Pancreas (tissue), 10 donors: Measurements from ENCODE around the gene BCAR3. TPM values are rescaled to one million over a fixed set of nuclear protein-coding genes. Genes with fewer than 3 reads are reported as not detected.

ENCODE experiments used
- ATAC-seq, 4 donors: fragments of 200-7000 bp; cut with Tn5 transposase; one replicate each; pipeline versions ENCODE4 v1.8.0 to v1.9.1; 2020; ENCODE audit warnings: mild to moderate bottlenecking in 4 of 4, moderate library complexity in 4 of 4
- DNase-seq, 6 donors: peaks; one replicate each; pipeline ENCODE4 v3.0.0-alpha.2; 2020
- FAIRE-seq: peaks from 2 replicates; lab custom pipeline; 2012; peaks lifted over from hg19 to GRCh38; lab: Jason Lieb, UNC
- H3K27ac ChIP-seq, 4 donors: fragments of 200-600 bp; sonication (generic); 1 replicate in 3 of 4; 2 replicates in 1 of 4; pipeline versions ENCODE4 v1.5.0 to v1.8.0; 2020
- H3K27me3 ChIP-seq, 4 donors: fragments of 200-600 bp; one replicate each; pipeline ENCODE4 v1.8.0; 2021
- H3K36me3 ChIP-seq, 3 donors: fragments of 200-600 bp; sonication (generic) in 1 of 3; one replicate each; pipeline versions ENCODE4 v1.5.0 to v1.8.0; 2020 to 2021
- H3K4me1 ChIP-seq, 3 donors: fragments of 200-600 bp; one replicate each; pipeline ENCODE4 v1.8.0; 2021
- H3K4me3 ChIP-seq, 4 donors: fragments of 200-600 bp; sonication (generic) in 2 of 4; one replicate each; pipeline versions ENCODE4 v1.5.0 to v1.8.0; 2020 to 2021
- H3K9me3 ChIP-seq, 4 donors: fragments of 200-600 bp; one replicate each; pipeline ENCODE4 v1.8.0; 2021
- CTCF ChIP-seq, 4 donors: fragments of 200-600 bp; sonication (generic) in 3 of 4; IDR thresholded peaks; one replicate each; pipeline versions ENCODE4 v1.5.0 to v1.8.0; 2021; ENCODE audit warnings: antibody characterized with exemption in 4 of 4
- WGBS, 2 donors: extraction: QIAGEN DNeasy Blood & Tissue Kit; methylation state at CpG; one replicate each; pipeline ENCODE4 v1.1.7; 2013; 5-methylcytosine and 5-hydroxymethylcytosine counted together
- intact Hi-C, 3 donors: fragments of 100-400 bp; cut with DNase I; formaldehyde crosslinking; loops; one replicate each; pipeline versions ENCODE4 v1.11.1 to v1.14.2; 2022
- polyA plus RNA-seq, 2 donors: library from polyadenylated mRNA; stranded (reverse); fragments of 200-250 nt; gene quantifications; one replicate each; pipeline ENCODE4 v1.2.3, GENCODE V29; 2013
- total RNA-seq, 6 donors: library from RNA; stranded (reverse); fragmentation: NEBNext Ultra II Directional in 4 of 6; extraction: Animal tissue kit (Norgen Biotek cat#: 25700) in 4 of 6; gene quantifications; one replicate each; pipeline versions ENCODE4 v1.2.1 to v1.2.4, GENCODE V29; 2021 to 2023
- donor health status: healthy with polysubstance abuse.
- donor health status: DM: no; HTN: no; CAD: no; lungs with moderate emphysema.
- donor health status: DM: no; HTN: no; CAD: no.
- donor health status: control.
- donor health status: control.
- donor health status: Bipolar disorder and iron deficiency.
- donor health status: DM: yes; HTN: yes; CAD: no.
- donor health status: DM: no; HTN: no; CAD: no.
- donor health status: DM: no; HTN: no; CAD: no.
- donor health status: DM: yes; HTN: yes; CAD: no.

BCAR3 gene
- total and polyA plus RNA-seq, 8 donors = 2.4 to 8.2 (median 4.9) TPM

GRCh38 chr1:93602101-93602500 is 79.5 kb downstream of the BCAR3 start:
- TF ChIP-seq CTCF (IDR thresholded peaks at IDR 0.05) = no peak
- no peak overlapping the region for H3K4me3 ChIP-seq
- H3K4me1 ChIP-seq = peaks cover 0 to 4% (median 0%) of the 10 kb centered on the region in 3 donors
- ATAC-seq (no peak), FAIRE-seq (no peak), DNase-seq (peak in 1 of 6 donors; percentile 28)
- WGBS, 2 donors = 94 to 97% methylated on average over 4 of the region's 4 CpGs
- H3K36me3 ChIP-seq = no peaks in the 10 kb centered on the region
- H3K9me3 ChIP-seq = no peaks in the 10 kb centered on the region
- intact Hi-C loops = no loop called here
- H3K27me3 ChIP-seq = no peaks in the 10 kb centered on the region
- H3K27ac ChIP-seq = no peak overlapping the region

GRCh38 chr1:93601686-93602085 is 80.0 kb downstream of the BCAR3 start:
- Histone ChIP-seq H3K4me3 (no peak overlapping the region), H3K4me1 (peaks cover 0 to 4% (median 0%) of the 10 kb centered on the region in 3 donors), H3K27me3 (no peaks in the 10 kb centered on the region), H3K9me3 (no peaks in the 10 kb centered on the region), H3K36me3 (no peaks in the 10 kb centered on the region), H3K27ac (no peak overlapping the region)
- ATAC-seq (peak in 1 of 4 donors; percentile 40), DNase-seq (no peak), FAIRE-seq (no peak)
- WGBS, 2 donors = 26 to 38% methylated on average over 1 of the region's 1 CpG
- intact Hi-C loops = no loop called here
- no peak for TF ChIP-seq CTCF (IDR thresholded peaks at IDR 0.05)

- Histone ChIP-seq H3K4me3 (no peak overlapping the region), H3K36me3 (no peaks in the 10 kb centered on the region), H3K4me1 (peaks cover 0 to 4% (median 0%) of the 10 kb centered on the region in 3 donors), H3K9me3 (no peaks in the 10 kb centered on the region), H3K27me3 (no peaks in the 10 kb centered on the region), H3K27ac (no peak overlapping the region)
- FAIRE-seq (no peak), ATAC-seq (peak; percentile 46 to 87 (median 64)), DNase-seq (peak in 4 of 6 donors; percentile 40 to 69 (median 58))
- intact Hi-C loops = no loop called here
- 42 to 52% methylated on average over 2 of the region's 2 CpGs for WGBS, 2 donors
- TF ChIP-seq CTCF (IDR thresholded peaks at IDR 0.05) = no peak
Observed at GRCh38 chr1:93600663-93601062, 81.0 kb downstream of the BCAR3 start.

- Histone ChIP-seq H3K27ac (no peak overlapping the region), H3K4me1 (peaks cover 0 to 4% (median 0%) of the 10 kb centered on the region in 3 donors), H3K4me3 (no peak overlapping the region), H3K36me3 (no peaks in the 10 kb centered on the region), H3K9me3 (no peaks in the 10 kb centered on the region), H3K27me3 (no peaks in the 10 kb centered on the region)
- ATAC-seq (no peak), DNase-seq (no peak), FAIRE-seq (no peak)
- intact Hi-C loops = no loop called here
- no peak for TF ChIP-seq CTCF (IDR thresholded peaks at IDR 0.05)
- WGBS, 2 donors = 93 to 97% methylated on average over 6 of the region's 6 CpGs
Observed at GRCh38 chr1:93599479-93599878, 82.2 kb downstream of the BCAR3 start.

GRCh38 chr1:93598861-93599439 is 82.7 kb downstream of the BCAR3 start:
- 86 to 95% methylated on average over 7 of the region's 7 CpGs for WGBS, 2 donors
- H3K27ac ChIP-seq = no peak overlapping the region
- no peaks in the 10 kb centered on the region for H3K36me3 ChIP-seq
- DNase-seq = peak in 1 of 6 donors; percentile 29
- TF ChIP-seq CTCF (IDR thresholded peaks at IDR 0.05) = no peak
- FAIRE-seq = no peak
- no peaks in the 10 kb centered on the region for H3K9me3 ChIP-seq
- peaks cover 0 to 5% (median 4%) of the 10 kb centered on the region in 3 donors for H3K4me1 ChIP-seq
- no peak overlapping the region for H3K4me3 ChIP-seq
- H3K27me3 ChIP-seq = no peaks in the 10 kb centered on the region
- intact Hi-C loops = no loop called here
- ATAC-seq = no peak
